ENCODE measurements around the gene ARHGAP24.

GRCh38 chr4:85776096-85776495, 301.1 kb downstream of the ARHGAP24 start:
- TF ChIP-seq CTCF (IDR thresholded peaks at IDR 0.05) (no peak), POLR2A (IDR thresholded peaks at IDR 0.05) (no peak)

Measured in esophagus squamous epithelium (tissue), 4 donors.